Endothelial cell (in vitro differentiated cells): ENCODE results near the gene TMED10. TPM values are rescaled to one million over a fixed set of nuclear protein-coding genes. Genes with fewer than 3 reads are reported as not detected.

Source experiments
- DNase-seq: peaks from one replicate; pipeline ENCODE4 v3.0.0; 2021; ENCODE audit warnings: low spot score
- H3K27ac Mint-ChIP-seq: one replicate; pipeline ENCODE4 v1.8.0; 2021; ENCODE audit warnings: mixed read lengths, inconsistent platforms; ENCODE audit not compliant: unreplicated experiment
- H3K27me3 Mint-ChIP-seq: one replicate; pipeline ENCODE4 v1.8.0; 2021; ENCODE audit warnings: mild to moderate bottlenecking, moderate library complexity, mixed read lengths, inconsistent platforms; ENCODE audit not compliant: unreplicated experiment
- H3K36me3 Mint-ChIP-seq: one replicate; pipeline ENCODE4 v1.8.0; 2021; ENCODE audit warnings: mild to moderate bottlenecking, low read depth, mixed read lengths, inconsistent platforms; ENCODE audit not compliant: unreplicated experiment
- H3K4me1 Mint-ChIP-seq: one replicate; pipeline ENCODE4 v1.8.0; 2021; ENCODE audit warnings: mild to moderate bottlenecking, mixed read lengths, inconsistent platforms; ENCODE audit not compliant: unreplicated experiment
- H3K4me3 Mint-ChIP-seq: one replicate; pipeline ENCODE4 v1.8.0; 2021; ENCODE audit warnings: mild to moderate bottlenecking, mixed read lengths, inconsistent platforms; ENCODE audit not compliant: unreplicated experiment
- H3K9me3 Mint-ChIP-seq: one replicate; pipeline ENCODE4 v1.8.0; 2021; ENCODE audit warnings: mixed read lengths, inconsistent platforms; ENCODE audit not compliant: unreplicated experiment
- CTCF ChIP-seq: fragments of 200-600 bp; sonication (generic); IDR thresholded peaks from one replicate; pipeline ENCODE4 v1.5.0; 2021; ENCODE audit warnings: antibody characterized with exemption; ENCODE audit not compliant: unreplicated experiment
- total RNA-seq: library from RNA; stranded (reverse); fragmentation: NEBNext Ultra II Directional; extraction: Animal tissue kit (Norgen Biotek cat#: 25700); gene quantifications from one replicate; pipeline ENCODE4 v1.2.1, GENCODE V29; 2021; ENCODE audit not compliant: unreplicated experiment

TMED10 gene
- total RNA-seq, 1 donor from 2014 or later = 312 TPM

GRCh38 chr14:75213172-75213571 lies 36.8 kb upstream of the TMED10 start:
- H3K4me1 Mint-ChIP-seq = peaks cover 2% of the 10 kb centered on the region
- H3K4me3 Mint-ChIP-seq = no peak overlapping the region
- H3K36me3 Mint-ChIP-seq = no peaks in the 10 kb centered on the region
- no peak for DNase-seq
- TF ChIP-seq CTCF = no peak
- H3K27ac Mint-ChIP-seq = no peak overlapping the region
- peaks cover 3% of the 10 kb centered on the region for H3K27me3 Mint-ChIP-seq
- H3K9me3 Mint-ChIP-seq = no peaks in the 10 kb centered on the region

DNA sequence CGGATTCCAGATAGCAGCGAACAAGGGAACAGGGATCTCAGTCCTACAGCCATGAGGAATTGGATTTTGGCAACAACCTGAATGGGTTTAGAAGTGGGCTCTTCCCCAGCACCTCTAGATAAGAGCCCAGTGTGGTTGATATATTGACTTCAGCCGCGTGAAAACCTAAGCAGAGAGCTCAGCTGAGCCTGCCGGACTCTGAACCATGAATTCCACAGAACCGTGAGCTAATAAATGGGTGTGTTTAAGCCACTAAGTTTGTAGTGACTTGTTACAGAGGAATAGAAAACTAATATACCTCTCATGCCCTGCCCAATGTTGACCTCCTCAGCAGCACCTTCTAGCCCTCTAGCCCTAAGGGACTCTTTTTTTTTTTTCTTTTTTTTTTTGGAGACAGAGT lies 32.4 kb upstream of the TMED10 start:
- no peak for DNase-seq
- H3K4me1 Mint-ChIP-seq = peaks cover 13% of the 10 kb centered on the region
- H3K4me3 Mint-ChIP-seq = no peak overlapping the region
- H3K9me3 Mint-ChIP-seq = no peaks in the 10 kb centered on the region
- no peak overlapping the region for H3K27ac Mint-ChIP-seq
- H3K27me3 Mint-ChIP-seq = peaks cover 6% of the 10 kb centered on the region
- H3K36me3 Mint-ChIP-seq = no peaks in the 10 kb centered on the region
- TF ChIP-seq CTCF = no peak

DNA sequence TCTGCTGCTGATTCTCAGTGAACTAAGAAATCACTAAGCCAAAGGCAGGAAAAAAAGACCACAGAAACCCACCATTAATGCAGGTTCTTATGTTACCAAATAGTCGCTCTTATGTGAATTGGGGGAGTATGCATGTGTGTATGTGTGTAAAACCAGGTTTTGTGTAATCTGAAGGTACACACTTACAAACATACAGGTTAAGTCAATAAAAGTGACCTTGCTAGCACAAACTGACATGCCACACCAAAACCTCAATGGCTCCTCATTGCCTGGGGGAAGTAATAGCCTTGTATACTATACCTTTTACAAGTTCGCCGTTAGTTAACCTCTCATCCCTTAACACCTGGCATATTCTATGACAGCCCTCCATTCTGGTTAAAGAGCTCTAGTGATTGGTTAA lies 29.8 kb upstream of the TMED10 start:
- no peaks in the 10 kb centered on the region for H3K36me3 Mint-ChIP-seq
- H3K4me3 Mint-ChIP-seq = no peak overlapping the region
- no peaks in the 10 kb centered on the region for H3K9me3 Mint-ChIP-seq
- peaks cover 17% of the 10 kb centered on the region for H3K4me1 Mint-ChIP-seq
- peaks cover 6% of the 10 kb centered on the region for H3K27me3 Mint-ChIP-seq
- no peak for TF ChIP-seq CTCF
- DNase-seq = no peak
- H3K27ac Mint-ChIP-seq = no peak overlapping the region

DNA sequence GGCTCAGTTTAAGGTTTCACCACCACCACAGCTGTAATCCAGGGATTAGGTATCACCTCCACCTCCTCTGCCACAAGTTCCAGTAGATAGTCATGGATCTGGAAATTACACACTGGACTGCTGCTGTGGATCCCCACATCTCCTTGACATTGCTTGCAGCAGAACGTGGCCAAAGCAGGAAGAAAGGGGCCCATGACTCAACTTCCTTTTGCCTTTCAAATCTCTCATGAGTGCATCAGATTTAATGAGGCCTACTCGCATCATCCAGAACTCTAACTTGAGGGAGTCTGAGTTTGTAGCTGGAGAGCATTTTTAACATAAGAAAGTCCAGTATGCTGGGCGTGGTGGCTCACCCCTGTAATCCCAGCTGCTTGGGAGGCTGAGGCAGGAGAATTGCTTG lies 29.2 kb upstream of the TMED10 start:
- Mint-ChIP-seq H3K27me3 (peaks cover 3% of the 10 kb centered on the region), H3K27ac (no peak overlapping the region), H3K9me3 (no peaks in the 10 kb centered on the region), H3K36me3 (no peaks in the 10 kb centered on the region), H3K4me3 (no peak overlapping the region), H3K4me1 (peaks cover 18% of the 10 kb centered on the region)
- TF ChIP-seq CTCF = no peak
- no peak for DNase-seq

- H3K27ac Mint-ChIP-seq = no peak overlapping the region
- no peak for TF ChIP-seq CTCF
- H3K4me1 Mint-ChIP-seq = peaks cover 20% of the 10 kb centered on the region
- no peaks in the 10 kb centered on the region for H3K36me3 Mint-ChIP-seq
- peaks cover 4% of the 10 kb centered on the region for H3K27me3 Mint-ChIP-seq
- no peaks in the 10 kb centered on the region for H3K9me3 Mint-ChIP-seq
- H3K4me3 Mint-ChIP-seq = no peak overlapping the region
- no peak for DNase-seq
Observed at GRCh38 chr14:75204116-75204515, 27.7 kb upstream of the TMED10 start.
